Mesothelial cell of epicardium (in vitro differentiated cells): ENCODE data around the gene MAG. TPM values are rescaled to one million over a fixed set of nuclear protein-coding genes. Genes with fewer than 3 reads are reported as not detected.
"Not testable (repeated sequence)": the region's sequence is repeated elsewhere in the genome, so short reads cannot be mapped to it uniquely, and the experiment has no call there.

Experiments
- DNase-seq, 2 experiments: peaks; one replicate each; pipeline ENCODE4 v3.0.0; 2021; ENCODE audit warnings: low spot score in 2 of 2; ENCODE audit not compliant: unreplicated experiment in 2 of 2
- H3K27ac Mint-ChIP-seq: 2 replicates; pipeline ENCODE4 v1.8.0; 2021; ENCODE audit warnings: mixed read lengths
- H3K27me3 Mint-ChIP-seq: 2 replicates; pipeline ENCODE4 v1.8.0; 2021; ENCODE audit warnings: low read depth, mixed read lengths
- H3K36me3 Mint-ChIP-seq: 2 replicates; pipeline ENCODE4 v1.8.0; 2021; ENCODE audit warnings: mixed read lengths
- H3K4me1 Mint-ChIP-seq: 2 replicates; pipeline ENCODE4 v1.8.0; 2021; ENCODE audit warnings: mixed read lengths
- H3K4me3 Mint-ChIP-seq: 2 replicates; pipeline ENCODE4 v1.8.0; 2021; ENCODE audit warnings: mild to moderate bottlenecking, moderate library complexity, mixed read lengths
- H3K9me3 Mint-ChIP-seq: 2 replicates; pipeline ENCODE4 v1.8.0; 2021; ENCODE audit warnings: mixed read lengths
- CTCF ChIP-seq: fragments of 200-600 bp; sonication (generic); IDR thresholded peaks from one replicate; pipeline ENCODE4 v1.5.0; 2021; ENCODE audit warnings: antibody characterized with exemption; ENCODE audit not compliant: unreplicated experiment
- total RNA-seq: library from RNA; stranded (reverse); gene quantifications from 3 replicates; pipeline ENCODE4 v1.2.1, GENCODE V29; 2021

MAG gene
- total RNA-seq, 1 donor from 2014 or later = 26.1 TPM

- H3K4me1 Mint-ChIP-seq = peaks cover 7% of the 10 kb centered on the region
- DNase-seq = no peak
- H3K27me3 Mint-ChIP-seq = peaks cover 2% of the 10 kb centered on the region
These were observed 61.7 kb downstream of the MAG start for GRCh38 chr19:35353635-35354034.

GRCh38 chr19:35354898-35355297, 62.9 kb downstream of the MAG start:
- DNase-seq = no peak
- Mint-ChIP-seq H3K27ac (no peak overlapping the region), H3K4me1 (peaks cover 7% of the 10 kb centered on the region)

More at GRCh38 chr19:35353635-35354034, 61.7 kb downstream of the MAG start:
- no peaks in the 10 kb centered on the region for H3K36me3 Mint-ChIP-seq
- H3K27ac Mint-ChIP-seq = no peak overlapping the region
- no peaks in the 10 kb centered on the region for H3K9me3 Mint-ChIP-seq
- H3K4me3 Mint-ChIP-seq = no peak overlapping the region
- TF ChIP-seq CTCF = no peak

GRCh38 chr19:35355791-35356460, 64.0 kb downstream of the MAG start:
- peaks cover 7% of the 10 kb centered on the region for H3K4me1 Mint-ChIP-seq
- H3K27me3 Mint-ChIP-seq = peaks cover 3% of the 10 kb centered on the region
- no peaks in the 10 kb centered on the region for H3K9me3 Mint-ChIP-seq
- H3K36me3 Mint-ChIP-seq = no peaks in the 10 kb centered on the region
- H3K27ac Mint-ChIP-seq = no peak overlapping the region
- no peak for DNase-seq
- TF ChIP-seq CTCF = no peak
- no peak overlapping the region for H3K4me3 Mint-ChIP-seq

More at GRCh38 chr19:35354898-35355297, 62.9 kb downstream of the MAG start:
- peaks cover 2% of the 10 kb centered on the region for H3K27me3 Mint-ChIP-seq
- no peak for TF ChIP-seq CTCF
- H3K9me3 Mint-ChIP-seq = no peaks in the 10 kb centered on the region
- H3K4me3 Mint-ChIP-seq = no peak overlapping the region
- H3K36me3 Mint-ChIP-seq = no peaks in the 10 kb centered on the region

- no peaks in the 10 kb centered on the region for H3K9me3 Mint-ChIP-seq
- no peak for TF ChIP-seq CTCF
- DNase-seq = no peak
- peaks cover 6% of the 10 kb centered on the region for H3K4me1 Mint-ChIP-seq
- no peaks in the 10 kb centered on the region for H3K36me3 Mint-ChIP-seq
- peaks cover 8% of the 10 kb centered on the region for H3K27me3 Mint-ChIP-seq
- H3K4me3 Mint-ChIP-seq = no peak within 1 kb of the TSS
- H3K27ac Mint-ChIP-seq = no peak within 1 kb of the TSS
These were observed 66.1 kb downstream of the MAG start, which contains the start of gene FFAR3 for GRCh38 chr19:35357867-35358573. TSS of gene FFAR3 (plus strand) at chr19:35358460. CDS start at chr19:35358891, 431 bp downstream.

GRCh38 chr19:35358834-35359233, 66.9 kb downstream of the MAG start:
- not testable (repeated sequence) for H3K9me3 Mint-ChIP-seq, H3K4me1 Mint-ChIP-seq, H3K27ac Mint-ChIP-seq, H3K27me3 Mint-ChIP-seq, H3K36me3 Mint-ChIP-seq, H3K4me3 Mint-ChIP-seq, DNase-seq

GRCh38 chr19:35359395-35359794, 67.4 kb downstream of the MAG start:
- not testable (repeated sequence) for H3K4me1 Mint-ChIP-seq, H3K9me3 Mint-ChIP-seq, H3K4me3 Mint-ChIP-seq, H3K27ac Mint-ChIP-seq, H3K27me3 Mint-ChIP-seq, H3K36me3 Mint-ChIP-seq
- DNase-seq = peak in 1 of 2 experiments; percentile 21

- not testable (repeated sequence) for H3K4me1 Mint-ChIP-seq, H3K4me3 Mint-ChIP-seq, H3K9me3 Mint-ChIP-seq, H3K27ac Mint-ChIP-seq, H3K36me3 Mint-ChIP-seq
- DNase-seq = peak in 1 of 2 experiments; percentile 10
- peaks cover 11% of the 10 kb centered on the region for H3K27me3 Mint-ChIP-seq
These were observed 68.1 kb downstream of the MAG start for GRCh38 chr19:35360081-35360480.
